C4-2B (cell line): ENCODE measurements around the gene EGFLAM.
A peak's percentile ranks its signal among the peaks of the same experiment; 100 is the strongest.

ENCODE experiments used
- H3K27ac ChIP-seq: fragments of 450-650 bp; 2 replicates; pipeline ENCODE4 v1.5.1; 2017
- ZFX ChIP-seq: fragments of 450-650 bp; IDR thresholded peaks from 2 replicates; pipeline ENCODE4 v1.6.1; 2017
- TF ChIP-seq, protein P1 (sequence below): fragments of 450-650 bp; conservative IDR thresholded peaks from 2 replicates; pipeline ENCODE4 v1.5.1; 2017; ENCODE audit warnings: mild to moderate bottlenecking

EGFLAM gene

DNA sequence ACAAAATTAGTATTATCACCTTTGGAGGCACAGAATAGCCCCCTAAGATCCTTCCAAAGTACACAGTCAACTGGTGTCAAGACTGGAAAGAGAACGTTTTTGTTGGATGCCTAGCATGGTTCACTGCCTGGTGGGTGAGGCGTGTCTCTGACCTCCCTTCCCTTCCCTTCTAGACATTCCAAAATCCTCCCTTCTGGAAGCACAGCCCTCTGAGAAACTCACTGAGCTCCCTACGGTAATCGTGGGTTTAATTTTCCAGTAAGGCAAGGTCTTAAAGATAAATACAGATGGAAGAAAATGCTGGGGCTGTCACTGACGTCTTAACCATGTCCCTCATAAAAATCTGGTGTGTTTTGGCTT is 159.3 kb downstream of the EGFLAM start:
- TF ChIP-seq ZFX, result no peak
- TF ChIP-seq, protein P1, sequence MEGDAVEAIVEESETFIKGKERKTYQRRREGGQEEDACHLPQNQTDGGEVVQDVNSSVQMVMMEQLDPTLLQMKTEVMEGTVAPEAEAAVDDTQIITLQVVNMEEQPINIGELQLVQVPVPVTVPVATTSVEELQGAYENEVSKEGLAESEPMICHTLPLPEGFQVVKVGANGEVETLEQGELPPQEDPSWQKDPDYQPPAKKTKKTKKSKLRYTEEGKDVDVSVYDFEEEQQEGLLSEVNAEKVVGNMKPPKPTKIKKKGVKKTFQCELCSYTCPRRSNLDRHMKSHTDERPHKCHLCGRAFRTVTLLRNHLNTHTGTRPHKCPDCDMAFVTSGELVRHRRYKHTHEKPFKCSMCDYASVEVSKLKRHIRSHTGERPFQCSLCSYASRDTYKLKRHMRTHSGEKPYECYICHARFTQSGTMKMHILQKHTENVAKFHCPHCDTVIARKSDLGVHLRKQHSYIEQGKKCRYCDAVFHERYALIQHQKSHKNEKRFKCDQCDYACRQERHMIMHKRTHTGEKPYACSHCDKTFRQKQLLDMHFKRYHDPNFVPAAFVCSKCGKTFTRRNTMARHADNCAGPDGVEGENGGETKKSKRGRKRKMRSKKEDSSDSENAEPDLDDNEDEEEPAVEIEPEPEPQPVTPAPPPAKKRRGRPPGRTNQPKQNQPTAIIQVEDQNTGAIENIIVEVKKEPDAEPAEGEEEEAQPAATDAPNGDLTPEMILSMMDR, result no peak
- H3K27ac ChIP-seq, result no peak overlapping the region

GRCh38 chr5:38420246-38420645 is 161.9 kb downstream of the EGFLAM start:
- no peak overlapping the region for H3K27ac ChIP-seq
- TF ChIP-seq, protein P1, result no peak
- no peak for TF ChIP-seq ZFX

DNA sequence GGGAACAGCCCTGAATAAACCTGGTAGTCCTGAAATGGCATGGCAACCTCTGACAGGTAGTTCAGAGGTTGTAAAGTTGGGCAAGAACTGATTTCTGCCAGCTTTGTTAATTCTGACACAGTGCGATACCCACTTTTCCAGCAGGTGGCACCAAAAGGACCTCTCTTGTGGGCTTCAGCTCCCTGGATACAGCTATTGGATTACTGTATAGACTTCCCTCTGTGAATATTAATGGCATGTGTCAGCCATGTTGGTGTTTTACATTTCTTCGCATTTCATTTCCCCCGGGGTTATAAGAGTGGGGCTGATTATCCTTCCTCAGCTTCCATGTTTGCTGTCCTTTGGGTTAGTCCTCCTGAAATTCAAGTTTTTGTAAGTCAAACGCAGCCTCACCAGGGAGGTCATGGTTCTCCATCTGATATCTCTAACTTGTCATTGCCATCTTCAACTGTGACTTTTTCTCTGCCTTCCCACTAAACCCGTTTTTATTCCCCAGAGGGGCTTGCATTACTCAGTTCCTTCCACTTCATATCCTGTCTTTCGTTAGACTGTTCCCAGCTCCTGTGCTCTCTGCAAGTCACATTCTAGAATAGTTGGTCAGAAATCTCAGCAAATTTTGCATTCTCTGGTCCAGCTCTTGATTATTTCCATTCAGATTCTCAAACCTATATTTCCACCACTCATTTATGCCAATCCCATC is 162.5 kb downstream of the EGFLAM start:
- TF ChIP-seq, protein P1, result peak; percentile 92
- TF ChIP-seq ZFX, result no peak
- H3K27ac ChIP-seq, result no peak overlapping the region

GRCh38 chr5:38422622-38423021 is 164.3 kb downstream of the EGFLAM start:
- no peak overlapping the region for H3K27ac ChIP-seq
- TF ChIP-seq, protein P1, result no peak
- TF ChIP-seq ZFX, result no peak

- TF ChIP-seq ZFX, result no peak
- TF ChIP-seq, protein P1, result no peak
- no peak overlapping the region for H3K27ac ChIP-seq
Measured at GRCh38 chr5:38423276-38424147, 165.2 kb downstream of the EGFLAM start.

DNA sequence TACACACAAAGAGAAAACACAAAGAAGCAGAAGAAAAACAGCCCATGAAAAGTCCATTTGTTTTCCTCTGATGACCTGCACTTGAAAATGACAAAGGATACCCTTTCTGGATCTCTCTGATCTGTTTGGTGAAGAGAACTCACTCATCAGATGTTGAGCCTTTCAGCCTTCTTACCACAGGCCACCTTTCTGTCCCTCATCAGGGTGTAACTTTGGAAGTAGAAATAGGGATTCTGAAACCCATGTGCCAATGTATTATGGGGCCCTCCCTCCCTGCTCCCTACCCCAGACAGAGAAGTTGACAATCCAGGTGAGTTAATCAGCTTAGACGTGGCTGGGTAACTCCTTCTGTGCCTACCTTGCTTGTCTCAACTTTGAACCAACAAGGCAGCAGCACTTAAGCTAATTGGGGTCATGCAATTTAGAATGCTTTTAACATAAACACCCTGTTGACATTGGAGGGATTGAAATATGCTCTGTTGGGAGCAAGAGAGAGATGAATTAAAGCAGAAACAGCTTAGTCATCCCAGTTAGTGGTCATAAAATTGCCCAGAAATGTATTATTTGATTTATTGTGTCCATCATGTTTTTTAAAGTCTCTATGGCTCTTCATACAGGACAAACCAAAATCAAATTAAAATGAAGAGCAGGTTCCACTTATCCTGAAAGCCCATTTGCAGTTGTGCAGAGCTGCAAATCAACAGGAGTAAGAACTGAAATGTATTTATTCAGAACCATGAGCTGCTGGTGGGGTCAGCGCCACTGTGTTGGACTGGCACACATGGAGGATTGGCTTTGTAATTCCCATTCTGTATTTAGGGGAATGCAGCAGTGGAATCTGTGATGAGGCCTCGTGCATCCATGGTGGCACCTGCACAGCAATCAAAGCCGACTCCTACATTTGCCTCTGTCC is 166.0 kb downstream of the EGFLAM start:
- no peak overlapping the region for H3K27ac ChIP-seq
- TF ChIP-seq ZFX, result no peak

DNA sequence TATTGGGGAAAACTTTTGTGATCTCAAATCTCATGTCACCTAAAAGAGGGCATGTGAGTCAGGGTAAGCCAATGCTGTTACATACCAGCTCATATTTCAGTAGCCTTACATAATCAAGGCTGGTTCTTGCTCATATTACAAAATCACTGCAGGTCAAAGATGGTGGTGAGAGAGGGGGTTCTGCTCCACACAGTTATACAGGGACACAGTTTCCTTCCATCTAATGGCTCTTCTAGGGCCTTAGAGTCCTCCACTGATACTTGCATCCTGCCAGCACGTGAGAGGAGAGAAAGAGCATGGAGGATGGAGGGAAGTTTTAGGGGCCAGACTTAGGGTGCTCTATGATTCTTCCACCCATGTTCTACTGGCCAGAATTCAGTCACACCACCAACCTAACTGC is 168.1 kb downstream of the EGFLAM start:
- H3K27ac ChIP-seq, result no peak overlapping the region
- TF ChIP-seq, protein P1, result no peak
- no peak for TF ChIP-seq ZFX
